NB4 (cell line): ENCODE results near the gene CTIF.

Source experiments
- CTCF ChIP-seq: IDR thresholded peaks from one replicate; pipeline ENCODE4 v1.5.1; 2012; ENCODE audit warnings: low read depth, low read length
- MAX ChIP-seq: IDR thresholded peaks from 2 replicates; pipeline ENCODE4 v1.6.1; 2011; ENCODE audit warnings: low read depth, low read length
- MYC ChIP-seq: IDR thresholded peaks from 2 replicates; pipeline ENCODE4 v1.6.1; 2011; ENCODE audit warnings: low read depth, low read length
- POLR2A ChIP-seq: IDR thresholded peaks from 2 replicates; pipeline ENCODE4 v1.6.1; 2011; ENCODE audit warnings: mild to moderate bottlenecking; ENCODE audit not compliant: insufficient read length; ENCODE audit errors: extremely low read depth

GRCh38 chr18:48631851-48632250 lies 93.0 kb downstream of the CTIF start:
- TF ChIP-seq CTCF (no peak), POLR2A (no peak), MYC (no peak), MAX (no peak)
